ENCODE data around the gene POU2F1. TPM values are rescaled to one million over a fixed set of nuclear protein-coding genes. Genes with fewer than 3 reads are reported as not detected.

Gene POU2F1
- total RNA-seq, 2 donors from 2014 or later = 14.3 to 16.4 TPM

- ATAC-seq (no peak), DNase-seq (no peak)
- intact Hi-C loops (cut with DNase I, micrococcal nuclease) = no loop called here
Observed at GRCh38 chr1:167423684-167424619, 203.3 kb downstream of the POU2F1 start.

DNA sequence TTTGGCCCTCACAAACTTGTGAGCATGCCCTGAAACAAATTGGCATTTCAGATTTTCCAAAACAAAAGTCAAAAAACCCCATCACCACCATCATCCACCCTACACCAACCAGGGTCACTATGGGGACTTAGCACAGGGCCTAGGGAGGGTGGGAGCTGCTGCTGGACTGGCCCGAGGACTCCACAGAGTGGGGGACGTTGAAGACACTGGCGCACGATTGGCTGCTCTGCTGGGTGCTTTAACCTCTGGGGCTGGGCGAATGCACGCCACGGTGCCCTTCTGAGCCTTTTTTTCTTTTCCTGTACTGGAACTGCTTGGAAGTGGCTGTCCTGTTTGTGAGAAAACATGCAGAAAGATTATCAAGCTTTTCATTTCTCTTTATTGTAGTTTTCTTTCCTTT, 204.8 kb downstream of the POU2F1 start:
- DNase-seq (no peak), ATAC-seq (no peak)
- intact Hi-C loops (cut with DNase I, micrococcal nuclease) = no loop called here

- ATAC-seq = no peak
- no peak for DNase-seq
- intact Hi-C loops (cut with DNase I, micrococcal nuclease) = no loop called here
Observed at GRCh38 chr1:167426716-167427115, 206.0 kb downstream of the POU2F1 start.

- intact Hi-C loops (cut with DNase I, micrococcal nuclease) = no loop called here
- ATAC-seq (no peak), DNase-seq (no peak)
Observed at GRCh38 chr1:167427848-167428247, 207.2 kb downstream of the POU2F1 start.

- DNase-seq (no peak), ATAC-seq (no peak)
- intact Hi-C loops (cut with DNase I, micrococcal nuclease) = no loop called here
Observed at GRCh38 chr1:167428395-167428794, 207.7 kb downstream of the POU2F1 start.

DNA sequence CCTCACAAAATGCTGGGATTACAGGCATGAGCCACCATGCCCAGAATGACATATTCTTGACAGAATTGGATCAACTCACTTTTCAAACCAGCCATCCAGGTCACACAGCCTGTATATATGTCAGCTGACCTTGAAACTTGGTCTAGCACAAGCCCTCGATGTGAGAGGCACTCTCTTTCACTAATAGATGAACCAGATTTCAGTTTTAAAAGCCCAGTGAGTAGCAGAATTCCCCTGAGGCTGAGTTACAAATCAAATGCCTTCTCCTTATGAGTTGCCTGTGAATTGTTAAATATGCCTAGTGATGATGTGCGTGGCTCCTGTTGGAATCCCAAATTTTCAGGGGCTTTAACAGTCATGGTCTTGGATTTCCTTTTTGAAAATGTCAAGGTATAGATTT, 208.9 kb downstream of the POU2F1 start:
- DNase-seq (no peak), ATAC-seq (no peak)
- intact Hi-C loops (cut with DNase I, micrococcal nuclease) = no loop called here

DNA sequence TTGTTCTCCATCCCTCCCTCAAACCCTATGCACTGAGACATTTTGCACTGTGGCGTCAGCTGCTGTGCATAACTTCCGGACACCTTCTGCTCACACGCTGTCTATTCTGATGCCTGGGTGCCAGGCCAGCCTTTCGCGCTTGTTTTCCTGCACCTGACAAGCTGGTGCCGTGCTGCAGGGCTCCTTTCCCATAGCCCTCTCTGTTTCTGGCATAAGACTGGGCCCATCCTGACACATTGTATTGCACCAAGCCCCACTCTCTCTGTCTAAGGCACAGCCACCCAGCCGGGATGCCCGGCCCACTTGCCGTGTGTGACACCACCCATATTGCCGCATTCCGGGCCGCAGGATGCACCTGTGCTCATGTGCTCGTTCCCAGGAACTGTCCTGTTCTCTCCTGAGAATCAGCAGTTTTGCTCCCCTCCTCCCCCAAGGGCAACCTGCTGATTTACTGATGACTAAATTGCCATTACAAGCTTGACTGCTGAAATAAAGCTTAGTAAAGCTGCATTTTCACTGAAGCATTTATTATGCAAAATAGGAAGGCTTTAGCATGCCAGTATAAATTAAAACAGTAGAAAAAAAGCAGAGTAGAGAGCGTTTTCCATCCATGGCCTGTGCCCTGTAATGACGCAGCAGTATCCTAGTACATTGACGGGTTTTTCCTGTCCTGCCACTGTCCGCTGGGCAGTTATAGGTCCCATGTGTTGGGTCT, 209.6 kb downstream of the POU2F1 start:
- ATAC-seq (no peak), DNase-seq (no peak)
- intact Hi-C loops (cut with DNase I, micrococcal nuclease) = no loop called here

DNA sequence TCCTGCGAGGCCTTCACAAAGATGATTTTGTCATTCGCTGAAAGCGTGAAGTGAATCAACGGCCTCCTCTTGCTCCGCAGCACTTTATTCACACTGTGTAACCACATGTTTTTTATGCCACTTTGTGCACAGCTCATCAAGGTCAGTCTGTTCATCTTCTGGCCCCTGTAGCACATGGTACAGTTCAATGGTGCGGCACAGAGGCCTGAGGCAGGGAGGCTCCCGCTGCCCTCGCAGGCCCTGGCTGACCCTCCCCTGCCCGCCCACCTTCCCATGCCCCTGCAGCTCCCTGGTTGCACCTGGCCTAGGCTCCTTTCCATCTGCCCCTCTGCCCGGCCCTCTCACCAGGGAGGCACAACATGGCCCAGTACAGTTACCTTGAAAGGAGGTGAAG, 210.2 kb downstream of the POU2F1 start:
- DNase-seq = no peak
- no peak for ATAC-seq
- intact Hi-C loops (cut with DNase I, micrococcal nuclease) = no loop called here

- no peak for DNase-seq
- intact Hi-C loops (cut with DNase I, micrococcal nuclease) = no loop called here
Observed at GRCh38 chr1:167431261-167431908, 210.7 kb downstream of the POU2F1 start.

GRCh38 chr1:167431909-167432650, 211.4 kb downstream of the POU2F1 start:
- no peak for ATAC-seq
- DNase-seq = no peak
- intact Hi-C loops (cut with DNase I, micrococcal nuclease) = no loop called here

More at GRCh38 chr1:167431261-167431908, 210.7 kb downstream of the POU2F1 start:
- no peak for ATAC-seq

DNA sequence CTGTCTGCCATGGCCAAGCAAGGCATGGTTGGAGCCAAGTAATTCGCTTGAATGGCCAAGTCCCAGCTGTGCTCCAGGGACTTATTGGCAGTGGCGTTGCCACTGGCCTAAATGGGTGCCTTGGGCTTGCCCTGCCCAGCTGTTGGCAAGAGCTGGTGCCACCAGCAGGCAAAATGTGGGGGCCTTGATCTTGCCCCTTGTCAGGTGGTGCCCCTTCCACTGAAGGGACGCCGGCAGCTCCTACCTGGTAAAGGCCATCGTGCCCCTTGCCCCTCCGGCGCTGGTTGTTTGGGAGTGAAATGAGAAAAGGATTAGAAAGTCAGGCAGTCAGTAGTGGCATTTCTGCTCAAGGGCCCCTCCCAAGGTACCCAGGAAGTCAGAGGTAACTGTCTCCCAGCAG, 212.1 kb downstream of the POU2F1 start:
- intact Hi-C loops (cut with DNase I, micrococcal nuclease) = no loop called here
- DNase-seq (no peak), ATAC-seq (no peak)

DNA sequence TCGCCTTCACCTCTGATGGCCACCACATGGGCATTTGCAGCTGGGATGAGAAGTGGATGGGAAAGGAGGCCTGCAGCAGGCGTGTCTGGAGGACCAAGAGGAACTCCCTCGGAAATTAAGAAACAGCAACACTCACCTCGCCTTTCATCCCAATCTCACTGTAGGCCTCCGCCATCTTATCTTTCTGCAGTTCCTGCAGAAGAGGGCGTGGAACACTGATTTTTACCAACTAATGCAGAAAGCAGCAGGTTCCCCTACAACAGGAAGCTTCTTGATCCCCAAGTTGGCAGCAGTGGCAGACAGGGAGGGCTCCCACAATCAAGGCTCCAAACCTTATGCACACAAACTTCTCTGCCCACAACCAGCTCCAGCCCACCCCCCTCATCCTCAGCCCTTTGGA, 213.2 kb downstream of the POU2F1 start:
- DNase-seq (no peak), ATAC-seq (no peak)
- intact Hi-C loops (cut with DNase I, micrococcal nuclease) = no loop called here

DNA sequence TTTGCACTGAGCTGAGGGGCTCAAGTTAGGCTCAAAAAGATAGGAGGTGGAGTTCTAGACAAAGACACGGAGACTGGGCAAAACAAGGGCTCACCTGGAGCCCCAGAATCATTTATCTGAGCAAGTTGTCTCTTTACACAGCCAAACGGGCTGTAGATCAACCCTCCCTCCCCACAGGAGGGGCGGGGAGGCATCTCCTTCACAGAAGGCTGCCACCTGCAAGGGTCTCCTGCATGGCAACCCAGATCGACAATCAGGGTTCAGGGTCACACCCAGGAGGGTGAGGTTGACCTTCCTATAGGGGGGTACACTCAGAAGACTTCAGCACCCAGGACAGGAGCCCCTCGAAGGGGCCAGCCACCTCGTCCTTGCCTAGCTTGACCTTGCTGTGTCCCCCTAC, 213.6 kb downstream of the POU2F1 start:
- intact Hi-C loops (cut with DNase I, micrococcal nuclease) = no loop called here
- ATAC-seq = no peak
- no peak for DNase-seq

DNA sequence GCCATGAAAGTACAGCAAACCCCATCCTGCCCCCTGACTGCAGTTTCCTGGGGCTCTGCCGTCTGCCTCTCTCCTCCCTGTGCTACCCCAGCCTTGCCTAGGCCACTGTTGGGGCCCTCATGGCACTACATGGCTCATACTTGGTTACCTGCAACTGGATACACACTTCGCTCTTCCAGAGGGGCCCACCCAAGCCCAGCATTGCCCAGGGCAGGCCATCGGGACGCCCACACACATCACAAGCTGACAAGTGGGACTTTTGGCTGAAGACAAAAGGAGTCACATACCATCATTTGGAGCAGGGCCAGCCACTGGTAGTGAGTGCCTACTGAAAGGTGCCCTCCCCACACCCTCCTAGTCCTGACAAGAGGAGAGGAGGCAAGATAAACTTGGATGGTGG, 214.8 kb downstream of the POU2F1 start:
- ATAC-seq (no peak), DNase-seq (no peak)
- intact Hi-C loops (cut with DNase I, micrococcal nuclease) = no loop called here

GRCh38 chr1:167438171-167439138, 217.8 kb downstream of the POU2F1 start:
- ATAC-seq = no peak
- DNase-seq = no peak
- intact Hi-C loops (cut with DNase I, micrococcal nuclease) = no loop called here

DNA sequence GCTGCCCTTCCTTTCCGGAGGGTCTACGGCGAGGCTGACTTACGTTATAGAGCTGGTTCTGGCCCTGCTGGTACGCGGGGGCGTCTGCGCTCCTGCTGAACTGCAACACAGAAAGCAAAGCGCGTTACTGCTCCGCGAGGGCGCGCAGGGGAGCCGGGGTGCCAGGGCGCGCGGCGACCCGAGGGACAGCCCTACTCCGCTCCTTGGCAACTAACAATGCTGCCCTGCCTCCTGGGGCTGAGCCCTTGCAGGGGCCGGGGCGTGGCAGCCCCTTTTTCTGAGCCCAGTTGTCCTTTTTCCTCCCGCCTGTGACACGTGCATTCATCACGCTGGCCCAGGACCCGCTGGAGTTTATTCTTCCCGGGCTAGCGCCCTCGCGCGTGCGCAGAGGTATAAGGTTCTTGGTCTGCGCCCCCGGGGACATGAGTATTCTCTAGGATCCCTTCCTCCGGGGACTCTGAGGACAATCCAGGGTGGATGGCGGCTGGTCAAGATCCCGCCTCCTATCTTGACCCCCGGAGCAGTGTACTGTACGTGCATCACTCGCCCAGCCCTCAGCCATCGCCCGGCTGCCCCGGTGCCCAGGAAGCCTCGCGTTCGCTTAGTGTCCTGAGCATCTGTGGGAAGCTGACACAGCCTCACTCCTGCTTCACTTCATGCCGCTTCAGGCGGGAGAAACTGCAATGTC, 218.8 kb downstream of the POU2F1 start:
- DNase-seq = peak in 1 of 2 donors; percentile 44
- no peak for ATAC-seq
- intact Hi-C loops (cut with DNase I, micrococcal nuclease) = no loop called here

DNA sequence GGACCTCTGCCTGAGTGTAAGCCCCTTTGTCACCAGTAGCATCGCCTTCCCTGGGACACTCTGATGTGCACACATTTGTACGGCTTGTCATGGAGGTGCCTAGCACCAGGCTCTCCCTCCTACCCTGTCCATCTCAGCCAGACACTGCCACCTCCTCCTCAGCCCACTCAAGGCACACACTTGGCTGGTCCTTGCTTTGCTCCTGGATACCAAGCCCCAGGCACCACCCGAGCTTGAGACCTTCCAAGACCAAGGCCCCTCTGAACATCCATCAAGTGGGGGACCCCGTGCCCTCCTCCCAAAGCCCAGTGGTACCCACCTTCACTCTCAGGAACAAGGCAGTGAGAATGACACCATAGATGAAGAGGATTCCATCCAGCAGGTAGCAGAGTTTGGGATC, 219.7 kb downstream of the POU2F1 start:
- intact Hi-C loops (cut with DNase I, micrococcal nuclease) = loop anchor here (5.0 to 10.0 kb wide), 3 partner anchors 173 to 376 kb away; no protein-coding TSS in a partner anchor
- DNase-seq (no peak), ATAC-seq (no peak)
